Measurements from ENCODE around the gene PPP1R12B. TPM values are rescaled to one million over a fixed set of nuclear protein-coding genes. Genes with fewer than 3 reads are reported as not detected.
"Not testable (repeated sequence)": the region's sequence is repeated elsewhere in the genome, so short reads cannot be mapped to it uniquely, and the experiment has no call there.

Gene PPP1R12B
- total RNA-seq, 1 donor: 40.1 TPM

DNA sequence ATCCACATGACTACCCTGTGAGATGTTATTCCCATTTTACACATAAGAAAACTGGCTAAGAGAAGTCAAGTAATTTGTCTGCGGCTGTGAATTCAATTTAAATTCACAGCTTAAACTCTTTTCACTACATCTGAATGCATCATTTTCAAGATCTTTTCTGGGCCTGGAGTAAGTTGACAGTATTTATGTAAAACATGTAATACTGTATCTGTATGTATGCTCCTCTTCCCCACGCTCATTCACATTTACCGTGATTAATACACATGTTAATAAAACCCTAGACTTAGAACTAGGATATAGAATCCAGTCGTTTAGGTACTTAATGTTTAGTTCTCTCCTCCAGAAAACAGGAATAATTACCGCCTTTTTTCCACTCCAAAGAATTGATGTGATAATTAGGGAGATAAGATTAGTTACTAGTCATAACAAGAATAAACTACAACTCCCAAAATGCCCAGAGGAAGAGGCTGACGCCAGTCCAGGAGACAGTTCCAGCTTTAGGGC, 442 bp upstream of the PPP1R12B start:
- DNase-seq (ENCODE audit: low read depth in 2 of 3, low spot score in 2 of 3): no peak

DNA sequence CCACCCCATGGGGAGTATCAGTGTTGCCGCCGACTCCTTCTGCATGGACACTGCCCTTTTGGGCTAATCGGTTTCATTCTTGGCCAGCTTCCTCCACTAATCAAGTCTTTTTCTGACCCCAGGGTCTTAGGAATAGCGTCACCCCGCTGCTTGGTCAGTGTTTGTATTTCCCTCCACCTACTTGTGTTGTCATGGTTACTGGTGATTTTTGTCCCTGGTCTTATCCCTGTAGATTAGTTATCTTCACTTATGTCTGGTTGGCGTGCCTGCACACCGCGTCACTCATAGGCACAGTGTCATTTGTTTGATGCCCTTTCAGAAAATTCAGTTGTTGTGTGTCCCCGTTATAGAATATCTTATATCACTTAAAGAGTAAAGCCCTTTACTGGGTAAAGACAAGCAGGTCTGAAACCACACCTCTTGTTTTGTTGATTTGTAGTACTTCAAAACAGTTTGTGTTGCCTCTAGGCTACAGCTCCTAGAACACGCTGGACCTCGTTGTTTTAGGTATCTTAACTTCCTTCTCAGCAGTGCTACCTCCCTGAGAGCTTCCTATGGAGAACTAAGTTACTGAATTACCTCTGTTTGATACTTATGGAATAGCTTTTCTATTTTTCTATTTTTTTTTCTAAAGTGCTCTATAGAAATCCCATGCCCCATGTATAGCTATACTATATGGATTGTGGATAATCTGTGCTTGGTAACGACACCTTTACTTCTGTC, 868 bp downstream of the PPP1R12B start:
- DNase-seq (ENCODE audit: low read depth in 2 of 3, low spot score in 2 of 3): peak in 2 of 3 donors; percentile 4 to 28

GRCh38 chr1:202351725-202352124, 3.2 kb downstream of the PPP1R12B start:
- DNase-seq (ENCODE audit: low read depth in 2 of 3, low spot score in 2 of 3): no peak

GRCh38 chr1:202352583-202353197, 4.2 kb downstream of the PPP1R12B start:
- not testable (repeated sequence) for DNase-seq (ENCODE audit: low read depth in 2 of 3, low spot score in 2 of 3)

GRCh38 chr1:202355944-202356553, 7.5 kb downstream of the PPP1R12B start:
- DNase-seq (ENCODE audit: low read depth in 2 of 3, low spot score in 2 of 3): no peak

DNA sequence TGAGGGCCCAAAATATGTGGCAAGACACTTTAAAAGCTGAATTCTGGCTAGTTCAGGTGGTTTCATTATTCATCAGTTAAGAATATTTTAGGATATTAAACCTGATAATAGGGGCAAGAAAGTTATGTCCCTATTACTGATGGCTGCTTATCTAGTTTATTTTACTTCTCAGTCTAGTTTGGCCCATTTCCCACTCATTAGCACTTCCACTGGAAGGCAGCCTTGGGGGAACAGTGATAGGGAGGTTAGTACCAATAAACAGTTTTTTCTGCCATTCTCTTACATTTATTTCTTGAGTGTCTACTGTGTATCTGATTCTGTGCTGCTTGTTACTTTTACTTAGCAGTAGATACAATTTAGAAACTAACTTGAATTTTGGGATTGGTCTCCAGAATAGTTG, 9.0 kb downstream of the PPP1R12B start:
- no peak for DNase-seq (ENCODE audit: low read depth in 2 of 3, low spot score in 2 of 3)

DNA sequence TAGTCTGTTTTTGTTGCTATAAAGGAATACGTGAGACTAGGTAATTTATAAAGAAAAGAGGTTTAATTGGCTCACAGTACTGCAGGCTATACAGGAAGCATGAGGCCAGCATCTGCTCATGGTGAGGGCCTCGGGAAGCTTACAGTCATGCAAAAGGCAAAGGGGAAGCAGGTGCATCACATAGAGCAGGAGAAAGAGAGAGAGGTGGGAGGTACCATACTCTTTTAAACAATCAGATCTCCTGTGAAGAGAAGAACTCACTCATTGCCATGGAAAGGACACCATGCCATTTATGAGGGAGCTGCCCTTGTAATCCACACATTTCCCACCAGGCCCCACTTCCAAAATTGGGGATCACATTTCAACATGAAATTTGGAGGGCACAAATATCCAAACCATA, 12.7 kb downstream of the PPP1R12B start:
- DNase-seq (ENCODE audit: low read depth in 2 of 3, low spot score in 2 of 3): no peak

GRCh38 chr1:202361701-202362100, 13.2 kb downstream of the PPP1R12B start:
- DNase-seq (ENCODE audit: low read depth in 2 of 3, low spot score in 2 of 3): no peak

DNA sequence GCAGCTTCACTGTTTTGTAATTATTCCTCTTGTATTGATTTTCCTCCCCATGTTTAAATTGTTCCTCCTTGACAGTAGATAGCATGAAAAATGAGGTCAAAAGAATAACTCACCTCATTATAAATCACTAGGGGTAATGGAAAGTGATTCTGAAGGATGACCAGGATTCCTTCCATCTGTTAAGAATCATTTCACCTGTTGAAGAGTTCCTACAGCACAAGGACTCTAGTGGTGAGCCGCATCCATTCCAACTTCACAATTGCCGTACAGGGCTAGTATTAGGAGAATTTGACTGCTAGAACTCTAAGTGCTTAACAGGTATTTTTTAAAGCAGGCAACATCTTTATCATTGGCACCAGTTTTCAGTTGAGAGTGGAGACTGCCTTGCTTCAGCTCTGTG, 13.7 kb downstream of the PPP1R12B start:
- DNase-seq (ENCODE audit: low read depth in 2 of 3, low spot score in 2 of 3): no peak

- DNase-seq (ENCODE audit: low read depth in 2 of 3, low spot score in 2 of 3): no peak
Measured at GRCh38 chr1:202365092-202365815, 16.8 kb downstream of the PPP1R12B start.

DNA sequence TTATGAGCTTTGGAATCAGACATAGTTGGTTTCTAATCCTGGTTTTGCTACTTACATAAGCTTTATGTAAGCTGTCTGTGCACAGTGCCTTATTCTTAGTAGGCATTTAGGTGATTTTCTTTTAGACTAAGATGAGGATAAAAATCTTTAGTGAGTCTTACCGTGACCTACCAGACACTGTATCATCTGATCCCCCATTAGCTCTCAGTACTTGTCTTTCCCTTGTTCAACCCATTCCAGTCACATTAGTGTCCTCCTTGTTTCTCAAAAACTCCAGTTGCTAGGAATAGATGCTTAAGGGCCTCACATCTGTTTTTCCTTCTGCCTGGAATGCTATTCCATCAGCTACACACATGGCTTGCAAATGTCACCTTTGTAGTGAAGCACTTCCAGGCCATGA, 18.8 kb downstream of the PPP1R12B start:
- no peak for DNase-seq (ENCODE audit: low read depth in 2 of 3, low spot score in 2 of 3)

DNA sequence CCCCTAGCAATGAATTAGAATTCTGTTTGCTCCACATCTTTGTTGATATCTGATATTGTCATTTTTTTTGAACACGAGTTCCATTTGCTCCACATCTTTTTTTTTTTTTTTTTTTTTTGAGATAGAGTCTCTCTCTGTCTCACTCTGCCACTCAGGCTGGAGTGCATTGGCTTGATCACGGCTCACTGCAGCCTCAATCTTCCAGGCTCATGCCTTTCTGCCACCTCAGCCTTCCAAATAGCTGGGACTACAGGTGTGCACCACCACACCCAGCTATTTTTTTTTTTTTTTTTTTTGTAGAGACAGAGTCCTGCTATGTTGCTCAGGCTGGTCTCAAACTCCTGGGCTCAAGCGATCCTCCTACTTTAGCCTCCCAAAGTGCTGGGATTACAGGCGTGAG, 22.4 kb downstream of the PPP1R12B start:
- DNase-seq (ENCODE audit: low read depth in 2 of 3, low spot score in 2 of 3): not testable (repeated sequence)

DNA sequence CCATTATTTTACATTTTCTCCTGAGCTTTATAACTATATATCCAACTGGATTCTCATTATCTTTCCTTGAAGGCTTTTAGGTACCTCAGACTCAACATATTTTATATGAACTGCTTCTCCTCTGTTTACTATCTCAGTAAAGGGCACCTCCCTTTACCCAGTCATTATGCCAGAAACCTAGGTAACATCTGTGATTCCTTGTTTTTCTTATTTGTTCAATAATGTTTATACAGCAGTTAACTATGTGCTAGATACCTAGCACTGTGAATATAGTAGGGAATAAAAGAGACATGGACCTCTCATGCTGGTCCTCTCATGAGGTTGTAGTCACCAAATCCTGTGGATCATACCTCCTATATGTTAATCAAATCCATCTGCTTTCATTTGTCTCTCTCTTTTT, 25.6 kb downstream of the PPP1R12B start:
- DNase-seq (ENCODE audit: low read depth in 2 of 3, low spot score in 2 of 3): no peak

GRCh38 chr1:202375175-202375574, 26.7 kb downstream of the PPP1R12B start:
- not testable (repeated sequence) for DNase-seq (ENCODE audit: low read depth in 2 of 3, low spot score in 2 of 3)

DNA sequence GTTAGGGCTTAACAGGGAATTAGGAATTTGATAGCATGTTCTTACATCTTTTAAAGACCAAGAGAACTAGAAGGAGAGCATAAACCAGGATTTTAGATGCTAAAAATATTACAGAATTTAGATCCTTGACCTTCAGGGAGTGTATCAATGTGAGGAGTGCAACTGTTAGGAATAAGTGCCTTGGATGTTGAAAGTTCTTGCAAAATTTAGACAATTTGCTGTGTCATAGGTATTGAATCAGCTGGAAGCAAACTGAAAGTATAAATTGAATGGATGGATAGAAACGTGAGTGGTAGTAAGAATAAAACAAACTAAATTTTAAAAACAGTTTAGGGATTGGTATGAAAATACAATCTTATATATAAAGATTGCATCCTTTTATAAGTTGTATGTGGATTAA, 27.7 kb downstream of the PPP1R12B start:
- no peak for DNase-seq (ENCODE audit: low read depth in 2 of 3, low spot score in 2 of 3)

DNA sequence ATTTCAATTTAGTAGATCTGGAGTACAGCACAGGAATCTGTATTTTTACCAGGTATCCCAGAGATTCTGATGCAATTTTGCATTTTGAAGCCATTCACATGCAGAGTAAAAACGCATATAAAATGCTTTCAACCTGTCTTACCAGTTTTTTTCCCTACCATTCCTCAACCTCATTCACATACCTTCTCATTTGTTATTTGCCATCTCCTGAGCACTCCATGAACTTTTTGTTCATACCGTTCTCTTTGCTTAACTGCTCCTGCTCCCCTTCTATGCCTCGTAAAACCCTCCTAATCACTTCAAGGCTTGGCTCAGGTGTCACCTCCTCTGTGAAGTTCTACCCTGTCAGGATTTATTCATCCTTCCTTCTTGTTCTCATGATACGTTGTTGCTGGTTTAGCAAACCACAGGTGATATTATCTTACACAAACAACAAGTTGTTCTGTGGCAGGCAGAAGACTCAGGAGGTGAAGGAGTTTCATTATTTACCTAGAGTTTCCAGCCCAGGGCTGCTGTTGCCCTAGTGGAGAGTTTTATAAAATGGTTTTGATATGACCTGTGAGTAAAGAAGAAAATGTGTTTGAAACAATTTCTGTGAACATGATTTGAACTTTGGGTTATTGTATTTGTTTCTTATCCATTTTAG, 31.5 kb downstream of the PPP1R12B start:
- not testable (repeated sequence) for DNase-seq (ENCODE audit: low read depth in 2 of 3, low spot score in 2 of 3)

- DNase-seq (ENCODE audit: low read depth in 2 of 3, low spot score in 2 of 3): not testable (repeated sequence)
Measured at GRCh38 chr1:202380535-202380934, 32.0 kb downstream of the PPP1R12B start.

DNA sequence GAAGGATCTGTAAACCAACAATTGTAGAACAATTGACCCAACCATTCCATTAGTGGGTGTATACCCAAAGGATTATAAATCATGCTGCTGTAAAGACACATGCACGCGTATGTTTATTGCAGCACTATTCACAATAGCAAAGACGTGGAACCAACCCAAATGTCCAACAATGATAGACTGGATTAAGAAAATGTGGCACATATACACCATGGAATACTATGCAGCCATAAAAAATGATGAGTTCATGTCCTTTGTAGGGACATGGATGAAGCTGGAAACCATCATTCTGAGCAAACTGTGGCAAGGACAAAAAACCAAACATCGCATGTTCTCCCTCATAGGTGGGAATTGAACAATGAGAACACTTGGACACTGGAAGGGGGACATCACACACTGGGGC, 33.4 kb downstream of the PPP1R12B start:
- not testable (repeated sequence) for DNase-seq (ENCODE audit: low read depth in 2 of 3, low spot score in 2 of 3)

DNA sequence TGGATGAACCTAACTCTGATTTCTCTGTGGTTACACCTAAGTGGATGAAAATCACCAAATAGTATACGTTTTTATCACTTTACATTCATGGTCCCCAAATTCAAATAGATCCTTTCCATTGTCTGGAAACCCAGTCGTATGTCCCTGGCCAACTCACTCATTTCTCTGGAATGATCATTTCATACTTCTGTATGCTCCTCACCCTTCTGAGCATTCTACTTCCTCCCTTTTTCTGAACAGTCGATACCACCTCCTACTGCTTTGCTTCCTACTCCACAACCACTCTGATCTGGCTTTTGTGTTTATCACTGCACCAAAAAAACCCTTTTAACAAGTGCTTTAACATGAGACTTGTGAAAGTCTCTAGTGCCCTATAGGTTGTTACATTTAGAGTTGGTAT, 47.3 kb downstream of the PPP1R12B start:
- not testable (repeated sequence) for DNase-seq (ENCODE audit: low read depth in 2 of 3, low spot score in 2 of 3)

- DNase-seq (ENCODE audit: low read depth in 2 of 3, low spot score in 2 of 3): no peak
Measured at GRCh38 chr1:202397256-202397655, 48.8 kb downstream of the PPP1R12B start.

GRCh38 chr1:202398439-202398838, 49.9 kb downstream of the PPP1R12B start:
- DNase-seq (ENCODE audit: low read depth in 2 of 3, low spot score in 2 of 3): not testable (repeated sequence)

All from hematopoietic multipotent progenitor cell (in vitro differentiated cells).